CD14-positive monocyte (primary cell): ENCODE measurements around the gene CYB561A3. TPM values are rescaled to one million over a fixed set of nuclear protein-coding genes. Genes with fewer than 3 reads are reported as not detected.

Source experiments
- DNase-seq, 3 donors: peaks; one replicate each; pipeline ENCODE4 v3.0.0-alpha.2; 2011 to 2022
- H2AFZ ChIP-seq: 2 replicates; pipeline ENCODE4 v1.6.0; 2012; ENCODE audit warnings: mild to moderate bottlenecking, low read depth, low read length, inconsistent platforms; ENCODE audit not compliant: insufficient read depth, poor library complexity, severe bottlenecking
- H3K27ac ChIP-seq, 2 donors: 1 replicate in 1 of 2; 2 replicates in 1 of 2; pipeline ENCODE4 v1.5.1; 2012 to 2013; ENCODE audit warnings: low read length in 2 of 2, control low read depth in 1 of 2, inconsistent platforms in 1 of 2, low read depth in 1 of 2, mild to moderate bottlenecking in 1 of 2
- H3K27me3 ChIP-seq, 2 donors: one replicate each; pipeline versions ENCODE4 v1.6.0 to v1.6.1; 2011 to 2013; ENCODE audit warnings: low read length in 2 of 2; ENCODE audit not compliant: control insufficient read depth in 2 of 2, insufficient read depth in 2 of 2
- H3K36me3 ChIP-seq, 2 donors: replicated peaks in 1 of 2; 1 replicate in 1 of 2; 2 replicates in 1 of 2; pipeline versions ENCODE4 v1.5.1 to v1.6.1; 2012 to 2013; ENCODE audit warnings: low read length in 2 of 2, control low read depth in 1 of 2, inconsistent platforms in 1 of 2, mild to moderate bottlenecking in 1 of 2; ENCODE audit not compliant: insufficient read depth in 2 of 2, control insufficient read depth in 1 of 2
- H3K4me1 ChIP-seq, 2 donors: 1 replicate in 1 of 2; 2 replicates in 1 of 2; pipeline versions ENCODE4 v1.5.1 to v1.6.1; 2012 to 2013; ENCODE audit warnings: low read length in 2 of 2, control low read depth in 1 of 2, inconsistent platforms in 1 of 2, mild to moderate bottlenecking in 1 of 2, moderate library complexity in 1 of 2; ENCODE audit not compliant: insufficient read depth in 2 of 2, control insufficient read depth in 1 of 2
- H3K4me2 ChIP-seq: replicated peaks from 2 replicates; pipeline ENCODE3; 2012; ENCODE audit warnings: low read length, moderate library complexity, mild to moderate bottlenecking; ENCODE audit not compliant: poor library complexity, severe bottlenecking; ENCODE audit errors: extremely low read depth
- H3K4me3 ChIP-seq, 3 experiments: fragments of 200-600 bp in 1 of 3; sonication (generic) in 1 of 3; replicated peaks in 1 of 3; 1 replicate in 2 of 3; 2 replicates in 1 of 3; pipeline ENCODE4 v1.5.1; 2011 to 2013; ENCODE audit warnings: low read length in 3 of 3, mild to moderate bottlenecking in 3 of 3, control low read depth in 2 of 3, low read depth in 2 of 3, inconsistent platforms in 1 of 3, moderate library complexity in 1 of 3
- H3K79me2 ChIP-seq: 2 replicates; pipeline ENCODE4 v1.6.0; 2012; ENCODE audit warnings: mild to moderate bottlenecking, control low read depth, inconsistent platforms, low read length, moderate library complexity; ENCODE audit not compliant: insufficient read depth
- H3K9ac ChIP-seq: 2 replicates; pipeline ENCODE4 v1.6.0; 2017; ENCODE audit warnings: low read length, mild to moderate bottlenecking; ENCODE audit not compliant: insufficient read depth, poor library complexity, severe bottlenecking
- H3K9me3 ChIP-seq, 2 donors: replicated peaks in 1 of 2; 1 replicate in 1 of 2; 2 replicates in 1 of 2; pipeline versions ENCODE4 v1.5.1 to v1.6.1; 2012 to 2013; ENCODE audit warnings: low read length in 2 of 2, control low read depth in 1 of 2; ENCODE audit not compliant: control insufficient read depth in 1 of 2, insufficient read depth in 1 of 2
- H4K20me1 ChIP-seq: 2 replicates; pipeline ENCODE4 v1.6.0; 2012; ENCODE audit warnings: mild to moderate bottlenecking, low read length, control low read depth, moderate library complexity; ENCODE audit not compliant: insufficient read depth
- H3K27ac Mint-ChIP-seq, 7 donors: one replicate each; pipeline ENCODE4 v1.8.0; 2020; ENCODE audit warnings: mild to moderate bottlenecking in 7 of 7, mixed read lengths in 7 of 7, moderate library complexity in 6 of 7, inconsistent platforms in 2 of 7
- H3K27me3 Mint-ChIP-seq, 3 donors: one replicate each; pipeline ENCODE4 v1.8.0; 2021 to 2022; ENCODE audit warnings: low read depth in 3 of 3, mild to moderate bottlenecking in 3 of 3, mixed read lengths in 3 of 3, moderate library complexity in 3 of 3, inconsistent platforms in 1 of 3
- H3K36me3 Mint-ChIP-seq, 2 donors: one replicate each; pipeline ENCODE4 v1.8.0; 2020; ENCODE audit warnings: mixed read lengths in 2 of 2, inconsistent platforms in 1 of 2, mild to moderate bottlenecking in 1 of 2
- H3K4me1 Mint-ChIP-seq: one replicate; pipeline ENCODE4 v1.8.0; 2020; ENCODE audit warnings: mild to moderate bottlenecking, mixed read lengths
- H3K4me3 Mint-ChIP-seq, 2 donors: one replicate each; pipeline ENCODE4 v1.8.0; 2020; ENCODE audit warnings: mild to moderate bottlenecking in 2 of 2, mixed read lengths in 2 of 2, moderate library complexity in 1 of 2
- H3K9me3 Mint-ChIP-seq, 7 donors: one replicate each; pipeline ENCODE4 v1.8.0; 2020 to 2022; ENCODE audit warnings: mixed read lengths in 7 of 7, mild to moderate bottlenecking in 6 of 7, moderate library complexity in 6 of 7, inconsistent platforms in 2 of 7
- WGBS: methylation state at CpG from one replicate; pipeline ENCODE4 v1.1.5; 2013; ENCODE audit warnings: missing lambda C conversion rate; ENCODE audit not compliant: insufficient coverage; 5-methylcytosine and 5-hydroxymethylcytosine counted together
- intact Hi-C, 2 donors: fragments of 100-400 bp; cut with micrococcal nuclease; formaldehyde crosslinking; loops; one replicate each; pipeline versions ENCODE4 v1.15.0 to v1.15.1; 2023
- polyA plus RNA-seq, 3 donors: library from polyadenylated mRNA; depleted of rRNA in 1 of 3; unstranded in 2 of 3; stranded (reverse) in 1 of 3; fragments of 300-500 nt in 2 of 3; fragments of >200 nt in 1 of 3; fragmentation: Illumina TruSeq in 2 of 3; gene quantifications; 1 replicate in 2 of 3; 2 replicates in 1 of 3; pipeline ENCODE4 v1.2.3, GENCODE V29; 2012 to 2021
- TF ChIP-seq, protein P1 (sequence below): fragments of 200-600 bp; IDR thresholded peaks from one replicate; pipeline ENCODE4 v1.8.0; 2022; ENCODE audit warnings: antibody characterized with exemption, mild to moderate bottlenecking

CYB561A3 gene
- polyA plus RNA-seq, 3 donors, result 79.7 to 112 (median 112) TPM

DNA sequence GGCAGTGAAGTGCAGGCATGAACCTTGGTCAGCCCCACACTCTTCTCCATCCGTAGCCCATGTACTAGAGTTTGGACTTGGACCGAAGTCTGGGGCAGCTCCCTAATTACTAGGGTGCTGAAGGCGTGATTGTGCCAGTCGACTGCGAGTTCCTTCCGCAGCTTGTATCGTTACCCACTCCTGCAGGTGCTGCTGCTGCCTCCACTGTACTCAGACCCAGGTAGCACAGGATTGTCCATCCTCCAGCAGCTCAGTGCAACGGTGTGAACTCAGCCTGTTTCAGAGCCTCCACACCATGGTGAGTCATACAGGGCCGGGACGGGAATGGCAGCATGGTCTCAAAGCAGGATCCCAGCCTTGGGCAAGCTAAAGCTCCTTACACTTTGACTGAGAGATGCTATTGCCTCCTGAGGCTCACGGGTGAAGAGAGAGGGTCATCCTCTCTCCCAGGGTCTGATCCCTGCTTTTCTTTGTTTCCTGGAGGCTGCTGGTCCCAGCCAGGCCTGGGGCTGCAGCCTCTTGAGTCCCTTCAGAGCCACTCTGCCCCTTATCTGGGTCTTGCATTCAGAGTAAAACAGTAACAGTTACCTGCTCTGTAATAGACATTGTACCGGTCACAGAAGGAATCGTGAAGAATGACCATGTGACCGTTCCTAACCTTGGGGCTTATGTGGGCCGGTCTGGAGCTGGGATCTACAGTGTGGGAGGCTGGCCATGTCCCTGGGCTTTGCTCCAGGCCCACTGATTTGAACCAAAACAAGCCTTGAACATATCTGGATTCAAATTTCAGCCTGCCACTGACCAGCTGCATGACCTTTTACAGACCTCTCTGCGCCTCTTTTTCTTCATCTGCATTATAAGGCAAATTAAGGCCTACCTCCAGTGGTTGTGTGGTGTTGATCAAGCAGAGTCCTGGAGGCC lies 27.0 kb downstream of the CYB561A3 start:
- Histone ChIP-seq H3K27ac (no peak overlapping the region), H3K79me2 (peaks cover 33% of the 10 kb centered on the region), H3K4me3 (no peak overlapping the region), H3K9ac (no peak overlapping the region), H3K4me1 (peaks cover 28 to 37% of the 10 kb centered on the region in 2 donors), H3K4me2 (no peak overlapping the region), H3K9me3 (no peaks in the 10 kb centered on the region), H4K20me1 (peaks cover 20% of the 10 kb centered on the region), H2AFZ (no peak overlapping the region), H3K27me3 (no peaks in the 10 kb centered on the region), H3K36me3 (peaks cover 6 to 11% of the 10 kb centered on the region in 2 donors)
- Mint-ChIP-seq H3K36me3 (peaks cover 22 to 27% of the 10 kb centered on the region in 2 donors), H3K27ac (peak overlapping the region in 3 of 7 donors; percentile 21 to 54 (median 49)), H3K27me3 (peaks cover 0 to 2% (median 2%) of the 10 kb centered on the region in 3 donors), H3K4me1 (peaks cover 39% of the 10 kb centered on the region), H3K4me3 (peak overlapping the region in 1 of 2 donors; percentile 31), H3K9me3 (no peaks in the 10 kb centered on the region)
- TF ChIP-seq, protein P1, sequence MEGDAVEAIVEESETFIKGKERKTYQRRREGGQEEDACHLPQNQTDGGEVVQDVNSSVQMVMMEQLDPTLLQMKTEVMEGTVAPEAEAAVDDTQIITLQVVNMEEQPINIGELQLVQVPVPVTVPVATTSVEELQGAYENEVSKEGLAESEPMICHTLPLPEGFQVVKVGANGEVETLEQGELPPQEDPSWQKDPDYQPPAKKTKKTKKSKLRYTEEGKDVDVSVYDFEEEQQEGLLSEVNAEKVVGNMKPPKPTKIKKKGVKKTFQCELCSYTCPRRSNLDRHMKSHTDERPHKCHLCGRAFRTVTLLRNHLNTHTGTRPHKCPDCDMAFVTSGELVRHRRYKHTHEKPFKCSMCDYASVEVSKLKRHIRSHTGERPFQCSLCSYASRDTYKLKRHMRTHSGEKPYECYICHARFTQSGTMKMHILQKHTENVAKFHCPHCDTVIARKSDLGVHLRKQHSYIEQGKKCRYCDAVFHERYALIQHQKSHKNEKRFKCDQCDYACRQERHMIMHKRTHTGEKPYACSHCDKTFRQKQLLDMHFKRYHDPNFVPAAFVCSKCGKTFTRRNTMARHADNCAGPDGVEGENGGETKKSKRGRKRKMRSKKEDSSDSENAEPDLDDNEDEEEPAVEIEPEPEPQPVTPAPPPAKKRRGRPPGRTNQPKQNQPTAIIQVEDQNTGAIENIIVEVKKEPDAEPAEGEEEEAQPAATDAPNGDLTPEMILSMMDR, result no peak
- WGBS, result 92% methylated on average over 15 of the region's 16 CpGs
- DNase-seq, result no peak
- intact Hi-C loops, result loop anchor here in 1 of 2 donors (5.0 kb wide), 1 partner anchor 103 kb away; no protein-coding TSS in a partner anchor

GRCh38 chr11:61333550-61334433 lies 27.9 kb downstream of the CYB561A3 start:
- WGBS, result 19% methylated on average over 11 of the region's 19 CpGs
- H3K9me3 ChIP-seq, result no peaks in the 10 kb centered on the region
- H3K4me3 Mint-ChIP-seq, result peak overlapping the region; percentile 91 to 96
- H3K27me3 Mint-ChIP-seq, result peaks cover 0 to 2% (median 2%) of the 10 kb centered on the region in 3 donors
- peak overlapping the region; percentile 67 to 85 (median 83) for H3K4me3 ChIP-seq
- H3K36me3 Mint-ChIP-seq, result peaks cover 24 to 27% of the 10 kb centered on the region in 2 donors
- peaks cover 15 to 20% of the 10 kb centered on the region in 2 donors for H3K36me3 ChIP-seq
- peak overlapping the region; percentile 68 to 88 for H3K27ac ChIP-seq
- H3K4me1 Mint-ChIP-seq, result peaks cover 39% of the 10 kb centered on the region
- peaks cover 42% of the 10 kb centered on the region for H3K79me2 ChIP-seq
- no peaks in the 10 kb centered on the region for H3K27me3 ChIP-seq
- no peak for DNase-seq
- TF ChIP-seq, protein P1, result no peak
- H3K27ac Mint-ChIP-seq, result peak overlapping the region; percentile 82 to 94 (median 90)
- peak overlapping the region; percentile 92 for H2AFZ ChIP-seq
- H3K9ac ChIP-seq, result peak overlapping the region; percentile 95
- no peaks in the 10 kb centered on the region for H3K9me3 Mint-ChIP-seq
- H3K4me1 ChIP-seq, result peaks cover 28 to 37% of the 10 kb centered on the region in 2 donors
- intact Hi-C loops, result no loop called here
- peak overlapping the region; percentile 76 for H3K4me2 ChIP-seq
- peaks cover 28% of the 10 kb centered on the region for H4K20me1 ChIP-seq
